H1 (cell line): ENCODE results near the gene CORO2B. TPM values are rescaled to one million over a fixed set of nuclear protein-coding genes. Genes with fewer than 3 reads are reported as not detected.
A peak's percentile ranks its signal among the peaks of the same experiment; 100 is the strongest.

Source experiments
- CTCF ChIA-PET: fragments of 300-600 bp; sonication (Branson Sonifier 250); formaldehyde crosslinking; loops from one replicate; lab custom pipeline; 2021; ENCODE audit not compliant: partially characterized antibody; lab: Charles Lee
- POLR2A ChIA-PET: fragments of 300-600 bp; sonication (Branson Sonifier 250); formaldehyde crosslinking; loops from one replicate; lab custom pipeline; 2021; ENCODE audit warnings: inconsistent platforms; ENCODE audit not compliant: partially characterized antibody; lab: Charles Lee
- DNase-seq, 2 experiments: peaks; one replicate each; pipeline versions ENCODE4 v3.0.0 to v3.0.0-alpha.2; 2010 to 2022; ENCODE audit warnings: low spot score in 2 of 2, low read depth in 1 of 2, mixed read lengths in 1 of 2
- FAIRE-seq: peaks from 2 replicates; lab custom pipeline; 2011; peaks lifted over from hg19 to GRCh38; lab: Jason Lieb, UNC
- H2AFZ ChIP-seq: 2 replicates; pipeline ENCODE4 v1.8.1; 2012; ENCODE audit warnings: low read length, inconsistent platforms
- H2AK5ac ChIP-seq: 2 replicates; pipeline ENCODE4 v1.6.1; 2013; ENCODE audit warnings: low read depth, low read length
- H2BK120ac ChIP-seq: replicated peaks from 2 replicates; pipeline ENCODE3; 2013; ENCODE audit warnings: low read depth, low read length, inconsistent platforms
- H2BK12ac ChIP-seq: 2 replicates; pipeline ENCODE4 v1.6.1; 2013; ENCODE audit warnings: low read depth, low read length
- H2BK15ac ChIP-seq: 2 replicates; pipeline ENCODE4 v1.6.1; 2013; ENCODE audit warnings: low read length
- H2BK20ac ChIP-seq: 2 replicates; pipeline ENCODE4 v1.6.1; 2013; ENCODE audit warnings: low read length
- H2BK5ac ChIP-seq: 2 replicates; pipeline ENCODE4 v1.6.1; 2013; ENCODE audit warnings: low read depth, low read length
- H3K14ac ChIP-seq: 2 replicates; pipeline ENCODE4 v1.6.1; 2013; ENCODE audit warnings: inconsistent platforms; ENCODE audit not compliant: insufficient read length
- H3K18ac ChIP-seq: 2 replicates; pipeline ENCODE4 v1.6.1; 2013; ENCODE audit warnings: low read length; ENCODE audit errors: extremely low read depth
- H3K23ac ChIP-seq: 2 replicates; pipeline ENCODE4 v1.6.1; 2013; ENCODE audit warnings: inconsistent platforms; ENCODE audit not compliant: insufficient read length
- H3K23me2 ChIP-seq: 2 replicates; pipeline ENCODE4 v1.6.1; 2013; ENCODE audit warnings: low read depth, low read length
- H3K27ac ChIP-seq: 2 replicates; pipeline ENCODE4 v1.6.1; 2011; ENCODE audit warnings: low read depth, low read length, inconsistent platforms
- H3K27me3 ChIP-seq, 4 experiments: replicated peaks in 1 of 4; 1 replicate in 1 of 4; 2 replicates in 3 of 4; pipeline versions ENCODE4 v1.6.1 to v1.8.1; 2011 to 2013; ENCODE audit warnings: low read length in 3 of 4, mild to moderate bottlenecking in 3 of 4, inconsistent platforms in 2 of 4, mixed read lengths in 2 of 4, moderate library complexity in 1 of 4; ENCODE audit not compliant: control insufficient read depth in 3 of 4, insufficient read depth in 3 of 4; ENCODE audit errors: extremely low read depth in 1 of 4
- H3K36me3 ChIP-seq, 4 experiments: 2 replicates each; pipeline versions ENCODE4 v1.6.1 to v1.8.1; 2011 to 2013; ENCODE audit warnings: mild to moderate bottlenecking in 4 of 4, low read length in 3 of 4, moderate library complexity in 2 of 4, control low read depth in 1 of 4, inconsistent platforms in 1 of 4; ENCODE audit not compliant: insufficient read depth in 4 of 4, control insufficient read depth in 2 of 4
- H3K4ac ChIP-seq: replicated peaks from 2 replicates; pipeline ENCODE3; 2013; ENCODE audit warnings: low read length, low read depth, mixed read lengths, inconsistent platforms; ENCODE audit not compliant: insufficient read length
- H3K4me1 ChIP-seq, 4 experiments: replicated peaks in 1 of 4; 1 replicate in 1 of 4; 2 replicates in 3 of 4; pipeline versions ENCODE4 v1.6.1 to v1.8.1; 2011 to 2013; ENCODE audit warnings: low read length in 3 of 4, inconsistent platforms in 2 of 4, mixed read lengths in 1 of 4; ENCODE audit not compliant: insufficient read depth in 4 of 4, control insufficient read depth in 3 of 4
- H3K4me2 ChIP-seq, 2 experiments: 2 replicates each; pipeline versions ENCODE4 v1.6.1 to v1.8.1; 2011 to 2013; ENCODE audit warnings: low read depth in 2 of 2, low read length in 2 of 2, control low read depth in 1 of 2, inconsistent platforms in 1 of 2, mild to moderate bottlenecking in 1 of 2; ENCODE audit not compliant: insufficient read depth in 1 of 2
- H3K4me3 ChIP-seq, 4 experiments: fragments of 200-600, 300-600 bp in 1 of 4; sonication (generic), shearing (Covaris generic), sonication (Bioruptor Twin) in 1 of 4; 2 replicates each; pipeline versions ENCODE4 v1.5.1 to v1.8.1; 2011 to 2016; ENCODE audit warnings: low read length in 4 of 4, low read depth in 3 of 4, control low read depth in 2 of 4, inconsistent platforms in 2 of 4, mild to moderate bottlenecking in 2 of 4, mixed read lengths in 1 of 4, moderate library complexity in 1 of 4; ENCODE audit not compliant: insufficient read depth in 2 of 4; ENCODE audit errors: extremely low read depth in 1 of 4
- H3K56ac ChIP-seq: replicated peaks from 2 replicates; pipeline ENCODE3; 2013; ENCODE audit warnings: low read depth, mild to moderate bottlenecking, mixed read lengths, low read length, inconsistent platforms; ENCODE audit not compliant: insufficient read length
- H3K79me1 ChIP-seq: 2 replicates; pipeline ENCODE4 v1.6.1; 2013; ENCODE audit warnings: low read depth, low read length, control low read depth
- H3K79me2 ChIP-seq, 2 experiments: 2 replicates each; pipeline versions ENCODE4 v1.6.1 to v1.8.1; 2012 to 2013; ENCODE audit warnings: low read length in 2 of 2, mild to moderate bottlenecking in 2 of 2, inconsistent platforms in 1 of 2; ENCODE audit not compliant: insufficient read depth in 2 of 2, control insufficient read depth in 1 of 2
- H3K9ac ChIP-seq, 4 experiments: replicated peaks in 1 of 4; 1 replicate in 1 of 4; 2 replicates in 3 of 4; pipeline versions ENCODE4 v1.6.1 to v1.8.1; 2011 to 2013; ENCODE audit warnings: low read depth in 3 of 4, low read length in 3 of 4, control low read depth in 2 of 4, mild to moderate bottlenecking in 2 of 4, moderate library complexity in 2 of 4, inconsistent platforms in 1 of 4; ENCODE audit errors: extremely low read depth in 1 of 4
- H3K9me3 ChIP-seq, 2 experiments: 2 replicates each; pipeline versions ENCODE4 v1.6.1 to v1.8.1; 2012 to 2013; ENCODE audit warnings: mild to moderate bottlenecking in 2 of 2, moderate library complexity in 2 of 2, control low read depth in 1 of 2, inconsistent platforms in 1 of 2, low read depth in 1 of 2, low read length in 1 of 2, mixed read lengths in 1 of 2; ENCODE audit not compliant: insufficient read depth in 2 of 2
- H4K20me1 ChIP-seq, 2 experiments: replicated peaks in 1 of 2; 2 replicates each; pipeline versions ENCODE3 to v1.8.1; 2011 to 2013; ENCODE audit warnings: inconsistent platforms in 2 of 2, low read length in 2 of 2, mild to moderate bottlenecking in 1 of 2; ENCODE audit not compliant: insufficient read depth in 2 of 2, control insufficient read depth in 1 of 2
- H4K5ac ChIP-seq: 2 replicates; pipeline ENCODE4 v1.6.1; 2013; ENCODE audit warnings: low read length, low read depth, mixed read lengths, inconsistent platforms; ENCODE audit not compliant: insufficient read length
- H4K8ac ChIP-seq: 2 replicates; pipeline ENCODE4 v1.8.0; 2013; ENCODE audit warnings: mild to moderate bottlenecking, moderate library complexity, low read length, inconsistent platforms; ENCODE audit not compliant: insufficient read depth; ENCODE audit errors: extremely low read depth
- H4K91ac ChIP-seq: replicated peaks from 2 replicates; pipeline ENCODE3; 2013; ENCODE audit warnings: low read length, mixed read lengths, inconsistent platforms; ENCODE audit not compliant: insufficient read length
- BCL11A ChIP-seq, 2 experiments: IDR thresholded peaks; one replicate each; pipeline ENCODE4 v1.6.1; 2011; ENCODE audit warnings: low read depth in 2 of 2, low read length in 2 of 2, mild to moderate bottlenecking in 2 of 2
- CBX5 ChIP-seq: fragments of 300-800, 300-1000 bp; sonication (generic); IDR thresholded peaks from 2 replicates; pipeline ENCODE4 v1.7.1; 2016; ENCODE audit warnings: antibody characterized with exemption, low read length, low read depth
- CEBPB ChIP-seq: IDR thresholded peaks from 2 replicates; pipeline ENCODE4 v1.6.1; 2012; ENCODE audit warnings: low read depth, low read length
- CREB1 ChIP-seq: IDR thresholded peaks from 2 replicates; pipeline ENCODE4 v1.6.1; 2012; ENCODE audit warnings: inconsistent platforms
- CTBP2 ChIP-seq: IDR thresholded peaks from 2 replicates; pipeline ENCODE4 v1.7.0; 2011; ENCODE audit warnings: borderline replicate concordance, mild to moderate bottlenecking, moderate library complexity, mixed read lengths, low read length; ENCODE audit not compliant: insufficient read depth, insufficient read length
- KDM1A ChIP-seq: fragments of 200-600, 300-600 bp; sonication (generic); IDR thresholded peaks from 2 replicates; pipeline ENCODE4 v1.7.1; 2016; ENCODE audit warnings: mild to moderate bottlenecking, low read length, borderline replicate concordance
- KDM4A ChIP-seq: IDR thresholded peaks from one replicate; pipeline ENCODE4 v1.7.1; 2012; ENCODE audit warnings: low read depth, mild to moderate bottlenecking, moderate library complexity, low read length, inconsistent platforms; ENCODE audit not compliant: severe bottlenecking
- POLR2A ChIP-seq, 2 experiments: IDR thresholded peaks; 1 replicate in 1 of 2; 2 replicates in 1 of 2; pipeline ENCODE4 v1.6.1; 2011; ENCODE audit warnings: low read depth in 2 of 2, low read length in 2 of 2, mild to moderate bottlenecking in 2 of 2; ENCODE audit errors: control extremely low read depth in 1 of 2
- POU5F1 ChIP-seq: IDR thresholded peaks from 2 replicates; pipeline ENCODE4 v1.6.1; 2011; ENCODE audit warnings: low read depth, mild to moderate bottlenecking, low read length, moderate library complexity
- WGBS, 2 experiments: shearing (Covaris generic) in 1 of 2; methylation state at CpG; one replicate each; pipeline versions ENCODE4 v1.1.6 to v1.1.7; 2013 to 2015; ENCODE audit warnings: low lambda C conversion rate in 2 of 2, mixed read lengths in 2 of 2, inconsistent platforms in 1 of 2, low coverage in 1 of 2, missing lambda C conversion rate in 1 of 2; ENCODE audit not compliant: insufficient replicate concordance in 2 of 2, insufficient coverage in 1 of 2, insufficient read length in 1 of 2; ENCODE audit errors: extremely low coverage in 1 of 2, missing lambda C conversion rate in 1 of 2; 5-methylcytosine and 5-hydroxymethylcytosine counted together
- polyA plus RNA-seq, 7 experiments: library from polyadenylated mRNA; depleted of rRNA in 3 of 7; stranded (reverse) in 5 of 7; unstranded in 2 of 7; fragments of >200 nt in 5 of 7; fragments of 200-250 nt in 2 of 7; gene quantifications; 1 replicate in 5 of 7; 2 replicates in 1 of 7; 4 replicates in 1 of 7; pipeline versions ENCODE4 v1.2.1 to v1.2.3, GENCODE V29; 2011 to 2013; ENCODE audit warnings: missing spikeins in 2 of 7, mixed read lengths in 2 of 7
- total RNA-seq: library from RNA; stranded (reverse); fragmentation: NEBNext Ultra II Directional; extraction: Animal tissue kit (Norgen Biotek cat#: 25700); gene quantifications from 2 replicates; pipeline ENCODE4 v1.2.1, GENCODE V29; 2021
- TF ChIP-seq, protein P1 (sequence below): IDR thresholded peaks from 2 replicates; pipeline ENCODE4 v1.6.1; 2011; ENCODE audit warnings: low read length, improper control_type of control experiment

The CORO2B gene
- total and polyA plus RNA-seq, 2 of the 8 experiments (the other 6 are each of a cell fraction or from before 2014, with no cell fraction given) = 3.4 to 6.7 TPM

DNA sequence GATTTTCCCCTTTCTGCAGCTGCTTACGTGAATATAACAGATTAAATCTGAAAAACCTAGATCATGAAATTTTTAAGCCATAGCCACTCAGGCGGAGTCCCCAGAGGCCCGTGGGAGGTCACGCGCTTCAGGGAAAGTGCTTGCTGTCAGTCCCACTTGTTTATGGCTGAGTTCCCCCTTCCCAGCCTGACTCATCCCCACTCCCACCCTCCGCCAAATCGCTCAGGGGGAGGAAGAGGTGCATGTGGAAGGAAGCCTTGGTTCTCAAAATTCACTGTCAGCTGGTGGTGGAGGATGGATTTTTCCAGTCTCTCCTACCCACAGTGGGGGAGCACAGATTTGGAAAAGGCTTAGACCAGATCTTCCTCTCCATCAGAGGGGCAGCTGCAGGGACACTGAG, 67.4 kb downstream of the CORO2B start:
- Histone ChIP-seq H3K4me1 (peaks cover 0 to 13% (median 7%) of the 10 kb centered on the region in 4 experiments; a peak in 5 of 7 replicates), H3K56ac (no peak overlapping the region), H2BK12ac (no peak overlapping the region), H3K36me3 (no peaks in the 10 kb centered on the region), H3K79me2 (no peaks in the 10 kb centered on the region), H4K8ac (no peak overlapping the region; the same call in 1 of the 2 replicates), H3K18ac (no peak overlapping the region), H3K27me3 (no peaks in the 10 kb centered on the region), H3K4me3 (no peak overlapping the region), H3K4me2 (no peak overlapping the region), H3K9ac (peak overlapping the region in 1 of 4 experiments; percentile 13; a peak in 2 of 7 replicates), H3K23me2 (no peaks in the 10 kb centered on the region), H3K27ac (no peak overlapping the region), H2AFZ (no peak overlapping the region), H2BK120ac (no peak overlapping the region), H3K14ac (no peak overlapping the region), H2BK20ac (no peak overlapping the region), H3K4ac (no peak overlapping the region), H2BK15ac (no peak overlapping the region), H4K5ac (no peak overlapping the region), H4K91ac (no peak overlapping the region), H3K79me1 (no peaks in the 10 kb centered on the region), H2AK5ac (no peak overlapping the region), H4K20me1 (no peaks in the 10 kb centered on the region), H3K9me3 (no peaks in the 10 kb centered on the region), H2BK5ac (no peak overlapping the region), H3K23ac (no peak overlapping the region)
- 91% methylated on average over 7 of the region's 7 CpGs; no CpG with 5 or more reads in 1 of the 2 experiments for WGBS, 2 experiments
- no peak for TF ChIP-seq CBX5
- no peak for TF ChIP-seq CEBPB
- TF ChIP-seq KDM4A = no peak
- no peak for TF ChIP-seq POLR2A (IDR thresholded peaks at IDR 0.05; ENCODE audit: control extremely low read depth in 1 of 2, low read depth in 2 of 2, low read length in 2 of 2)
- no peak for TF ChIP-seq CTBP2
- TF ChIP-seq, protein P1, sequence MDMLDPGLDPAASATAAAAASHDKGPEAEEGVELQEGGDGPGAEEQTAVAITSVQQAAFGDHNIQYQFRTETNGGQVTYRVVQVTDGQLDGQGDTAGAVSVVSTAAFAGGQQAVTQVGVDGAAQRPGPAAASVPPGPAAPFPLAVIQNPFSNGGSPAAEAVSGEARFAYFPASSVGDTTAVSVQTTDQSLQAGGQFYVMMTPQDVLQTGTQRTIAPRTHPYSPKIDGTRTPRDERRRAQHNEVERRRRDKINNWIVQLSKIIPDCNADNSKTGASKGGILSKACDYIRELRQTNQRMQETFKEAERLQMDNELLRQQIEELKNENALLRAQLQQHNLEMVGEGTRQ = no peak
- no peak for TF ChIP-seq BCL11A (IDR thresholded peaks at IDR 0.05; ENCODE audit: low read depth in 2 of 2, low read length in 2 of 2)
- TF ChIP-seq CREB1 = no peak
- no peak for TF ChIP-seq POU5F1
- no peak for TF ChIP-seq KDM1A
- DNase-seq (no peak), FAIRE-seq (no peak)
- POLR2A ChIA-PET = no interaction called here
- CTCF ChIA-PET = interaction anchor here (0.8 to 24.3 kb wide), 6 partner anchors 13 to 340 kb away, joined by 3 to 569 read pairs (median 10); no protein-coding TSS in a partner anchor
